Osteoblast (primary cell): Measurements from ENCODE around the gene PHACTR1. TPM values are rescaled to one million over a fixed set of nuclear protein-coding genes. Genes with fewer than 3 reads are reported as not detected.

Experiments used
- DNase-seq: peaks from one replicate; pipeline ENCODE4 v3.0.0; 2011; ENCODE audit warnings: low spot score, mixed read lengths; ENCODE audit not compliant: insufficient read length; ENCODE audit errors: missing footprints
- H2AFZ ChIP-seq: 2 replicates; pipeline ENCODE4 v1.6.0; 2011; ENCODE audit warnings: mild to moderate bottlenecking, low read length
- H3K27ac ChIP-seq: 2 replicates; pipeline ENCODE4 v1.5.1; 2011; ENCODE audit warnings: mild to moderate bottlenecking, low read depth, low read length, moderate library complexity
- H3K27me3 ChIP-seq: 2 replicates; pipeline ENCODE4 v1.6.0; 2012; ENCODE audit warnings: mild to moderate bottlenecking, control low read depth, inconsistent platforms, low read length, moderate library complexity; ENCODE audit not compliant: insufficient read depth
- H3K36me3 ChIP-seq: 2 replicates; pipeline ENCODE4 v1.5.1; 2011; ENCODE audit warnings: mild to moderate bottlenecking, low read length, control low read depth, moderate library complexity; ENCODE audit not compliant: insufficient read depth
- H3K4me1 ChIP-seq: 2 replicates; pipeline ENCODE4 v1.5.1; 2011; ENCODE audit warnings: mild to moderate bottlenecking, low read length, control low read depth, moderate library complexity; ENCODE audit not compliant: insufficient read depth
- H3K4me2 ChIP-seq: 2 replicates; pipeline ENCODE4 v1.6.0; 2011; ENCODE audit warnings: mild to moderate bottlenecking, low read length; ENCODE audit not compliant: insufficient read depth
- H3K4me3 ChIP-seq: fragments of 200-600 bp; sonication (generic); 3 replicates; pipeline ENCODE4 v1.5.1; 2012; ENCODE audit warnings: mild to moderate bottlenecking, low read length, inconsistent platforms; ENCODE audit not compliant: insufficient read depth
- H3K79me2 ChIP-seq: 2 replicates; pipeline ENCODE4 v1.6.0; 2012; ENCODE audit warnings: mild to moderate bottlenecking, low read length, control low read depth, inconsistent platforms; ENCODE audit not compliant: insufficient read depth
- H3K9me3 ChIP-seq: 2 replicates; pipeline ENCODE4 v1.5.1; 2011; ENCODE audit warnings: low read depth, low read length, control low read depth
- H4K20me1 ChIP-seq: 2 replicates; pipeline ENCODE4 v1.6.0; 2012; ENCODE audit warnings: mild to moderate bottlenecking, low read length, control low read depth; ENCODE audit not compliant: insufficient read depth
- CTCF ChIP-seq: IDR thresholded peaks from 2 replicates; pipeline ENCODE4 v1.5.1; 2011; ENCODE audit warnings: mild to moderate bottlenecking, low read depth, low read length, moderate library complexity; ENCODE audit errors: extremely low read depth
- total RNA-seq: library from RNA; depleted of rRNA; stranded (reverse); fragments of >200 nt; gene quantifications from 2 replicates; pipeline ENCODE4 v1.2.3, GENCODE V29; 2012

Gene PHACTR1
- total RNA-seq, 1 donor, result 0.36 TPM

GRCh38 chr6:12909833-12910232 lies 193.3 kb downstream of the PHACTR1 start:
- Histone ChIP-seq H3K4me3 (no peak overlapping the region), H4K20me1 (no peaks in the 10 kb centered on the region), H3K27ac (no peak overlapping the region), H3K9me3 (no peaks in the 10 kb centered on the region), H3K79me2 (no peaks in the 10 kb centered on the region), H3K4me1 (no peaks in the 10 kb centered on the region), H3K36me3 (no peaks in the 10 kb centered on the region), H3K27me3 (no peaks in the 10 kb centered on the region), H2AFZ (no peak overlapping the region), H3K4me2 (no peak overlapping the region)
- TF ChIP-seq CTCF, result no peak
- no peak for DNase-seq

DNA sequence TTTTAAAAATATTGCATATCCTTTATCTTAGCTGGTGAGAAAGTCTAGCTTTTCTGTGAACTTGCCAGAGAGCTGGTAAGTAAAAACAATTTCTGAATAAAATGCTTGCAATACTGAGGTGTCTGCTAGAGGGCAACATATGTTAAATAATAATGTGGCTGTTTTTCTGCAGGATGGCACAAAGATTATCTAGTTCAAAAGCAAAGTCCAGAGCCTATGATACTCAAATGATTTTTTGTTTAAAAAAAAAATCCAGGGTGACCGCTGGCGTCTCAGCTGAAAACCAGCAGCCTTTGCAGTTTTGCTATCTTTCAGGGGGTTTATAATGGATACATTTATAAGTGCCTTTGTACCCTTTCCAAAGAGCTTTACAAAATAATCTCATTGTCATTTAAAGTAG lies 194.9 kb downstream of the PHACTR1 start:
- H2AFZ ChIP-seq, result no peak overlapping the region

GRCh38 chr6:12913201-12913600 lies 196.6 kb downstream of the PHACTR1 start:
- H4K20me1 ChIP-seq, result no peaks in the 10 kb centered on the region
- no peak overlapping the region for H3K4me3 ChIP-seq
- H3K9me3 ChIP-seq, result no peaks in the 10 kb centered on the region
- no peaks in the 10 kb centered on the region for H3K79me2 ChIP-seq
- H3K4me2 ChIP-seq, result no peak overlapping the region
- no peaks in the 10 kb centered on the region for H3K36me3 ChIP-seq
- no peak for DNase-seq
- H3K4me1 ChIP-seq, result no peaks in the 10 kb centered on the region
- no peak overlapping the region for H2AFZ ChIP-seq
- no peak overlapping the region for H3K27ac ChIP-seq
- H3K27me3 ChIP-seq, result no peaks in the 10 kb centered on the region
- TF ChIP-seq CTCF, result no peak

More for the DNA sequence above, 194.9 kb downstream of the PHACTR1 start:
- no peak overlapping the region for H3K4me3 ChIP-seq
- no peak for DNase-seq
- H3K4me1 ChIP-seq, result no peaks in the 10 kb centered on the region
- no peaks in the 10 kb centered on the region for H3K36me3 ChIP-seq
- no peaks in the 10 kb centered on the region for H3K27me3 ChIP-seq
- TF ChIP-seq CTCF, result peak; percentile 21
- H3K9me3 ChIP-seq, result no peaks in the 10 kb centered on the region
- H4K20me1 ChIP-seq, result no peaks in the 10 kb centered on the region
- H3K4me2 ChIP-seq, result no peak overlapping the region
- H3K27ac ChIP-seq, result no peak overlapping the region
- no peaks in the 10 kb centered on the region for H3K79me2 ChIP-seq

DNA sequence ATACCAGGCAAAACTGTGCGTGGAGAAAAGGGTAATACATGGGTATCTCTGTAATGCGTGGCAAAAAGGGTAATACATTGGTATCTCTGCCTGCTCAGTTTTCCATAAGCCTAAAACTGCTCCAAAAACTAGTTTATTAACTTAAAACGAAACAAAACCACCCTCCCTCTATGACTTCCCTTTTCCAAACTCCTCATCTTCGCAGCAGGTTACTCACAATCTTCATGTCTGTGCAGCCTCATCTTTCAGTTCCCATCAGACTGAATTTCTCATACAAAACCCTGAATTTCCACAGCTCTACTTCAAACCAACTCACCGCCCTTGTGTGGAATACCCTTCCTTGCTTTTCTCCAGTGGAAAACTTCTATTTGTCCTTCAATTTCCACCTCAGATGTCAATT lies 199.4 kb downstream of the PHACTR1 start:
- no peak overlapping the region for H2AFZ ChIP-seq
- no peaks in the 10 kb centered on the region for H3K9me3 ChIP-seq
- H3K4me1 ChIP-seq, result no peaks in the 10 kb centered on the region
- H3K4me2 ChIP-seq, result no peak overlapping the region
- no peak for DNase-seq
- H3K27ac ChIP-seq, result no peak overlapping the region
- no peak overlapping the region for H3K4me3 ChIP-seq
- TF ChIP-seq CTCF, result no peak
- H3K79me2 ChIP-seq, result no peaks in the 10 kb centered on the region
- H3K36me3 ChIP-seq, result no peaks in the 10 kb centered on the region
- H4K20me1 ChIP-seq, result no peaks in the 10 kb centered on the region
- H3K27me3 ChIP-seq, result no peaks in the 10 kb centered on the region
